OCI-LY7 (cell line): Measurements from ENCODE around the gene FAM193A.

ENCODE experiments used
- EZH2phosphoT487 ChIP-seq: fragments of 200-600 bp; sonication (generic); IDR thresholded peaks from 2 replicates; pipeline ENCODE4 v1.6.1; 2018; ENCODE audit warnings: low read depth, borderline replicate concordance, mild to moderate bottlenecking, mixed run types, antibody characterized with exemption, low read length, moderate library complexity, mixed read lengths
- TF ChIP-seq, protein P1 (sequence below): fragments of 200-600 bp; sonication (generic); conservative IDR thresholded peaks from 2 replicates; pipeline ENCODE4 v1.5.1; 2014; ENCODE audit warnings: mild to moderate bottlenecking, antibody characterized with exemption, low read length, moderate library complexity, mixed read lengths

DNA sequence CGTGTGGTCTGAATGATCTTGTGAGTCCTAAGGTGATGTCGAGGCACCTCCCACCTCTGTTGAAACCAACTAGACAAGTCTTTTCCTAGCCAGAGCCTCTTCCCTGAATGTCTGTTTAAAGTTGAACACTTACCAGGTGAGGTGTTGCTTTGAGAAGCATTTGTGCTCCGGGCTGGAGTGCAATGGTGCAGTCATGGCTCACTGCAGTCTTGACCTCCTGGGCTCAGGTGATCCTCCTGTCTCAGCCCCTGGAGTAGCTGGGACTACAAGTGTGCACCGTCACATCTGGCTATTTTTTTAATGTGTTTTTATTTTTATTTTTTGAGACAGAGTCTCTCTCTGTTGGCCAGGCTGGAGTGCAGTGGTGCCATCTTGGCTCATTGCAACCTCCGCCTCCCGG lies 49.5 kb upstream of the FAM193A start:
- TF ChIP-seq, protein P1, sequence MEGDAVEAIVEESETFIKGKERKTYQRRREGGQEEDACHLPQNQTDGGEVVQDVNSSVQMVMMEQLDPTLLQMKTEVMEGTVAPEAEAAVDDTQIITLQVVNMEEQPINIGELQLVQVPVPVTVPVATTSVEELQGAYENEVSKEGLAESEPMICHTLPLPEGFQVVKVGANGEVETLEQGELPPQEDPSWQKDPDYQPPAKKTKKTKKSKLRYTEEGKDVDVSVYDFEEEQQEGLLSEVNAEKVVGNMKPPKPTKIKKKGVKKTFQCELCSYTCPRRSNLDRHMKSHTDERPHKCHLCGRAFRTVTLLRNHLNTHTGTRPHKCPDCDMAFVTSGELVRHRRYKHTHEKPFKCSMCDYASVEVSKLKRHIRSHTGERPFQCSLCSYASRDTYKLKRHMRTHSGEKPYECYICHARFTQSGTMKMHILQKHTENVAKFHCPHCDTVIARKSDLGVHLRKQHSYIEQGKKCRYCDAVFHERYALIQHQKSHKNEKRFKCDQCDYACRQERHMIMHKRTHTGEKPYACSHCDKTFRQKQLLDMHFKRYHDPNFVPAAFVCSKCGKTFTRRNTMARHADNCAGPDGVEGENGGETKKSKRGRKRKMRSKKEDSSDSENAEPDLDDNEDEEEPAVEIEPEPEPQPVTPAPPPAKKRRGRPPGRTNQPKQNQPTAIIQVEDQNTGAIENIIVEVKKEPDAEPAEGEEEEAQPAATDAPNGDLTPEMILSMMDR: no peak
- no peak for TF ChIP-seq EZH2phosphoT487
